ENCODE measurements around the gene TNIP1. TPM values are rescaled to one million over a fixed set of nuclear protein-coding genes. Genes with fewer than 3 reads are reported as not detected.

TNIP1 gene
- polyA plus RNA-seq, 1 experiment: 42.6 TPM

GRCh38 chr5:151005187-151005949 is 75.5 kb downstream of the TNIP1 start:
- TF ChIP-seq CTCF (IDR thresholded peaks at IDR 0.05; ENCODE audit: low read depth, low read length): no peak
- Histone ChIP-seq H3K9me3 (ENCODE audit: control insufficient read depth, insufficient read depth, low read length) (no peaks in the 10 kb centered on the region), H3K27ac (ENCODE audit: low read depth, low read length) (peak overlapping the region; percentile 31), H3K27me3 (ENCODE audit: control insufficient read depth, insufficient read depth, low read length) (peaks cover 9% of the 10 kb centered on the region), H3K4me3 (ENCODE audit: low read depth, low read length) (no peak overlapping the region)
- DNase-seq (ENCODE audit: low read depth, low spot score): no peak
- ChIA-PET POLR2A (no interaction called here), CTCF (interaction anchor here (0.8 to 9.2 kb wide), 8 partner anchors 12 to 647 kb away, joined by 3 to 229 read pairs (median 3); partner anchors contain the start of gene GPX3)

GRCh38 chr5:151004499-151004898 is 76.3 kb downstream of the TNIP1 start:
- POLR2A ChIA-PET: no interaction called here
- Histone ChIP-seq H3K27ac (ENCODE audit: low read depth, low read length) (no peak overlapping the region), H3K9me3 (ENCODE audit: control insufficient read depth, insufficient read depth, low read length) (no peaks in the 10 kb centered on the region), H3K27me3 (ENCODE audit: control insufficient read depth, insufficient read depth, low read length) (peaks cover 14% of the 10 kb centered on the region), H3K4me3 (ENCODE audit: low read depth, low read length) (no peak overlapping the region)
- CTCF ChIA-PET: interaction anchor here (1.2 to 9.2 kb wide), 5 partner anchors 16 to 161 kb away, joined by 3 to 229 read pairs (median 122); partner anchors contain the start of gene GPX3
- no peak for TF ChIP-seq CTCF (IDR thresholded peaks at IDR 0.05; ENCODE audit: low read depth, low read length)
- DNase-seq (ENCODE audit: low read depth, low spot score): no peak

GRCh38 chr5:151003503-151003860 is 77.4 kb downstream of the TNIP1 start:
- ChIA-PET CTCF (interaction anchor here (1.2 to 9.2 kb wide), 5 partner anchors 9 to 162 kb away, joined by 3 to 229 read pairs (median 122); no protein-coding TSS in a partner anchor), POLR2A (no interaction called here)
- no peak for DNase-seq (ENCODE audit: low read depth, low spot score)
- Histone ChIP-seq H3K27ac (ENCODE audit: low read depth, low read length) (no peak overlapping the region), H3K4me3 (ENCODE audit: low read depth, low read length) (no peak overlapping the region), H3K27me3 (ENCODE audit: control insufficient read depth, insufficient read depth, low read length) (peaks cover 12% of the 10 kb centered on the region), H3K9me3 (ENCODE audit: control insufficient read depth, insufficient read depth, low read length) (no peaks in the 10 kb centered on the region)
- no peak for TF ChIP-seq CTCF (IDR thresholded peaks at IDR 0.05; ENCODE audit: low read depth, low read length)

- Histone ChIP-seq H3K27me3 (ENCODE audit: control insufficient read depth, insufficient read depth, low read length) (peaks cover 10% of the 10 kb centered on the region), H3K4me3 (ENCODE audit: low read depth, low read length) (no peak overlapping the region), H3K9me3 (ENCODE audit: control insufficient read depth, insufficient read depth, low read length) (no peaks in the 10 kb centered on the region), H3K27ac (ENCODE audit: low read depth, low read length) (no peak overlapping the region)
- DNase-seq (ENCODE audit: low read depth, low spot score): no peak
- ChIA-PET POLR2A (interaction anchor here (0.6 kb wide), 1 partner anchor 68 kb away, joined by 10 read pairs; no protein-coding TSS in a partner anchor), CTCF (interaction anchor here (0.6 to 9.2 kb wide), 43 partner anchors 8 to 890 kb away, joined by 3 to 229 read pairs (median 4); partner anchors contain the start of gene G3BP1)
- TF ChIP-seq CTCF (IDR thresholded peaks at IDR 0.05; ENCODE audit: low read depth, low read length): no peak
These were observed 77.9 kb downstream of the TNIP1 start for GRCh38 chr5:151002681-151003502.

Data from AG04450 (cell line).